Measurements from ENCODE around the gene SNAI1. TPM values are rescaled to one million over a fixed set of nuclear protein-coding genes. Genes with fewer than 3 reads are reported as not detected.

SNAI1 gene
- total and polyA plus RNA-seq, 2 of the 4 experiments (the other 2 are of a cell fraction): 0.54 to 13.7 TPM

DNA sequence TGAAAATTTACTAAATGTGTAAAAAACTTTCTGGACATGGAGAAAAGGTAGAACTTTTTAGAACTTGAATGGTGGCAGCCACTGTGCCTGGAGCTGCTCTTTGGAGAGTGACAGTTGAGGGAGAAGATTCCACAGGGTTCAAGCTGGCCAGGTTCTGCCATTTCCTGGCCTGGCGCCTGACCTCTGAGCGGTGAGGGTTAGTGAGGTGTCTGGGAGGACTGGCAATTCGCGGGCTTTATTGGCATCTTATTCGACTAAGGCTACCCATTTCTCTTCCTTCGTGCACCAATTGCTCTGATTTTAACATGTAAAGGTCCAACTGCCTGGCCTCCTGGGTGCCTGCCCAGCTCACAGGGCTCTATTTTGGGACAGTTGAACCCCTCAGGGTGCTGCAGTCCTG lies 2.4 kb downstream of the SNAI1 start:
- H3K9me3 ChIP-seq (ENCODE audit: control insufficient read depth, insufficient read depth, low read length): no peaks in the 10 kb centered on the region
- ATAC-seq (ENCODE audit: low read depth): no peak
- in situ Hi-C loops (cut with MboI; ENCODE audit: low sequenced_read_pairs): no loop called here
- H3K23ac ChIP-seq (ENCODE audit: low read depth, low read length): peak overlapping the region; percentile 86
- no peak overlapping the region for H2AFZ ChIP-seq (replicated peaks; ENCODE audit: low read length, poor library complexity)
- no peak overlapping the region for H2BK120ac ChIP-seq (ENCODE audit: low read depth, low read length)
- peak overlapping the region; percentile 12 for H2AK9ac ChIP-seq (replicated peaks; ENCODE audit: low read depth, low read length, poor library complexity)
- no peak for TF ChIP-seq USF2 (IDR thresholded peaks at IDR 0.05; ENCODE audit: low read depth, low read length)
- TF ChIP-seq RFX5 (IDR thresholded peaks at IDR 0.05; ENCODE audit: low read depth, low read length): no peak
- TF ChIP-seq CHD1 (IDR thresholded peaks at IDR 0.05; ENCODE audit: low read depth, low read length): peak; percentile 64; the same call in 1 of the 2 replicates
- H4K8ac ChIP-seq (ENCODE audit: low read depth in 2 of 2, low read length in 2 of 2): no peak overlapping the region; a peak in 1 of 4 replicates
- H3K14ac ChIP-seq (replicated peaks; ENCODE audit: low read depth, low read length): peak overlapping the region; percentile 96
- H3K4ac ChIP-seq (ENCODE audit: low read depth, low read length): 0 out of 2 replicates have a peak overlapping the region, but pooled peaks have one; percentile 33
- H3K27me3 ChIP-seq (ENCODE audit: control insufficient read depth, insufficient read depth, low read length): no peaks in the 10 kb centered on the region
- H3K4me1 ChIP-seq (ENCODE audit: control insufficient read depth, insufficient read depth, low read length): peaks cover 43% of the 10 kb centered on the region
- ChIA-PET POLR2A (ENCODE audit: unreplicated experiment) (no interaction called here), CTCF (no interaction called here)
- peak overlapping the region; percentile 98 for H3K4me2 ChIP-seq (ENCODE audit: low read depth, low read length)
- peak overlapping the region; percentile 21 for H2BK5ac ChIP-seq (ENCODE audit: low read depth, low read length, poor library complexity, severe bottlenecking)
- WGBS, 2 experiments (ENCODE audit: extremely low coverage in 2 of 2, insufficient read length in 1 of 2): no CpG with 5 or more reads among the region's 6 CpGs
- H3K9me1 ChIP-seq (ENCODE audit: insufficient read depth, low read length): peaks cover 21% of the 10 kb centered on the region
- H3K18ac ChIP-seq (ENCODE audit: low read depth, low read length): no peak overlapping the region
- no TSS peak for BruUV-seq (replicated peaks)
- intact Hi-C loops (cut with micrococcal nuclease): loop anchor here (2.0 kb wide), 1 partner anchor 46 kb away; no protein-coding TSS in a partner anchor
- peaks cover 7% of the 10 kb centered on the region for H4K20me1 ChIP-seq (ENCODE audit: insufficient read depth, low read length)
- no peak for DNase-seq
- H2AK5ac ChIP-seq (ENCODE audit: low read depth, low read length): peak overlapping the region; percentile 52
- H2BK15ac ChIP-seq (ENCODE audit: low read depth, low read length): no peak overlapping the region
- no peak overlapping the region for H2BK20ac ChIP-seq (ENCODE audit: low read depth, low read length)
- dilution Hi-C loops (cut with HindIII; ENCODE audit: low sequenced_read_pairs, unreplicated experiment): no loop called here
- peaks cover 15% of the 10 kb centered on the region for H3K36me3 ChIP-seq (ENCODE audit: control insufficient read depth, insufficient read depth, low read length)
- peaks cover 8 to 64% of the 10 kb centered on the region in 2 experiments; a peak in 3 of 4 replicates for H3K79me1 ChIP-seq (ENCODE audit: low read depth in 1 of 2, low read length in 2 of 2)
- no peak overlapping the region for H4K5ac ChIP-seq (ENCODE audit: low read depth, low read length)
- peak overlapping the region; percentile 93 for H3K9ac ChIP-seq (ENCODE audit: low read depth, low read length)
- no peak overlapping the region for H4K91ac ChIP-seq (ENCODE audit: insufficient read depth, low read depth, low read length)
- peak overlapping the region; percentile 3 for H3K27ac ChIP-seq (ENCODE audit: insufficient read depth, low read length)
- no peak overlapping the region for H3K56ac ChIP-seq (ENCODE audit: extremely low read depth, insufficient read depth, low read length)
- peak overlapping the region; percentile 32 for H3K4me3 ChIP-seq (ENCODE audit: insufficient read depth, low read depth, low read length)

Data from IMR-90 (cell line).